ENCODE data around the gene CD2.

CD2 gene, protein sequence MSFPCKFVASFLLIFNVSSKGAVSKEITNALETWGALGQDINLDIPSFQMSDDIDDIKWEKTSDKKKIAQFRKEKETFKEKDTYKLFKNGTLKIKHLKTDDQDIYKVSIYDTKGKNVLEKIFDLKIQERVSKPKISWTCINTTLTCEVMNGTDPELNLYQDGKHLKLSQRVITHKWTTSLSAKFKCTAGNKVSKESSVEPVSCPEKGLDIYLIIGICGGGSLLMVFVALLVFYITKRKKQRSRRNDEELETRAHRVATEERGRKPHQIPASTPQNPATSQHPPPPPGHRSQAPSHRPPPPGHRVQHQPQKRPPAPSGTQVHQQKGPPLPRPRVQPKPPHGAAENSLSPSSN

DNA sequence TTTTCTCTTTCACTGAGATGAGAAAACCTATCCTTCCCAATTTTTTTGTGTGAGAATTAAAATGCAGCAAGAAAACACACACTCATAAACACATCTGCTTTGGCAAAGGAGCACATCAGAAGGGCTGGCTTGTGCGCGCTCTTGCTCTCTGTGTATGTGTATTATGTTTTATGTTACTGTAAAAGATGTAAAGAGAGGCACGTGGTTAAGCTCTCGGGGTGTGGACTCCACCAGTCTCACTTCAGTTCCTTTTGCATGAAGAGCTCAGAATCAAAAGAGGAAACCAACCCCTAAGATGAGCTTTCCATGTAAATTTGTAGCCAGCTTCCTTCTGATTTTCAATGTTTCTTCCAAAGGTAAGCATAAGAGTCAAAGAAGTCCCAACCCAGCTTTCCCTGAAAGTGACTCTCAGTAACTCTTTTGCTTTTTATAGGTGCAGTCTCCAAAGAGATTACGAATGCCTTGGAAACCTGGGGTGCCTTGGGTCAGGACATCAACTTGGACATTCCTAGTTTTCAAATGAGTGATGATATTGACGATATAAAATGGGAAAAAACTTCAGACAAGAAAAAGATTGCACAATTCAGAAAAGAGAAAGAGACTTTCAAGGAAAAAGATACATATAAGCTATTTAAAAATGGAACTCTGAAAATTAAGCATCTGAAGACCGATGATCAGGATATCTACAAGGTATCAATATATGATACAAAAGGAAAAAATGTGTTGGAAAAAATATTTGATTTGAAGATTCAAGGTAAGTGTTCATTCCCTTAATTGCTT lies at the start of gene CD2:
TSS of gene CD2 (plus strand) at position 233 of the 780 bp plus-strand sequence. CDS start at position 296, 63 bp downstream.
- no peak for DNase-seq

DNA sequence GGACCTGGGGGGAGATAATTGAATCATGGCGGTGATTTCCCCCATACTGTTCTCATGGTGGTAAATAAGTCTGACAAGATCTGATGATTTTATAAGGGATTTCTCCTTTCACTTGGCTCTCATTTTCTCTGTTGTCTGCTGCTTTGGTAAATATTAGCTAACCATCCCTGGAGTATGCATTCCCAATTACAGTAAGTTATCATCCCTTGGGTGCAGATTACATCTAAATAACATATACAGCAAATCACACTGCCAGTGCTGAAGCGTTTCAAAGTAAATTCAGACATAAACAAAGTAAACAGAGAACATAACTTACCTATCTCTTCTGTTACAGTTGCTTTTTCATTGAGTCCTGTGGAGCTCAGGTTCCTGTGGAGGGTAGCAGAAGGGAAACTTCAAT lies 48.1 kb upstream of the CD2 start:
- no peak for DNase-seq

DNA sequence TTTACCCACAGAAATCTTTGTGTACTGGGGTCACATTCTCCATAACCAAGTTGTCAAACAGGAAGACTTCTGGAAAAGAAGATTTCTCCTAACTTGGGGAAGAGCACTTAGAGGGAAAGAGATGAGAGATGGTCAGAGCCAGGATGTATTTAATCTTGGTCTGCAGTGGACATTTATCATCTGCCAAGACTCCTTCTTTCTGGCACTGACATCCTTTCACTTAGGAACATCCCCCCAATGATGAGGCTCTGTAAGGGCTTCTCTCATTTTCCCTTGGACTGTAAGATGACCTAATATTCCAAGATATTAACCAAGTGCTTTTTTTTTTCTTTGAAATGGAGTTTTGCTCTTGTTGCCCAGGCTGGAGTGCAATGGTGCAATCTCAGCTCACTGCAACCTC lies 47.4 kb upstream of the CD2 start:
- DNase-seq = no peak

DNA sequence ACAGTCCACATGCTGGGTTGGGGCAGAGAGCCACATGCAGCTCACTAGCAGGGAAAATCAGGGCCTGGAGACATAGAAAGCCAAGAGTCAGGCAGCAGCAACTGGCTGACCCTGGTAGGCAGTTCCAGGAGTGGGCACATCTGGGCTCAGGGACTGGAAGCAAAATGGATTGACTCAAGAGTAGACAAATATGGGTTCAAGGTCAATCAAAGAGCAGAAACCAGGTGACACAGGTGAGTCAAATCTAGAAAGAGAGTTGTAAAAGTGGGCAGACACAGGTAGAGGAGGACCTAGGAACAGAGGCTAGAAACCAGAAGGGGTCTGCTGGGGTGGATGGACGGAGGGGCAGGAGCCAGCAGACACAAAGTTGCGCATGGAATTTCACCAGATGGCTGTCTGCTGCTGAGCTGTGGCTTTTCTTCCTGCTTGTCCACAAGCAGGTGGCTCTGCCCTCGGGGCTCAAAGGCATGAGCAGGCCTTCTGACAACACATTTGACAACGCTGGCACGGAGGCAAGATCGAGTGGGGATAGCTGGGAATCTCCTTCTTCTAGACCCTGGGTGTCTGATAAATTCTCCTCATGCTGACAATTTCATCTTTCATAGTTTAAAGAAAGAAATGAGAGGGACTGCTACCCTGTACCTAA lies 45.9 kb upstream of the CD2 start:
- DNase-seq = no peak

DNA sequence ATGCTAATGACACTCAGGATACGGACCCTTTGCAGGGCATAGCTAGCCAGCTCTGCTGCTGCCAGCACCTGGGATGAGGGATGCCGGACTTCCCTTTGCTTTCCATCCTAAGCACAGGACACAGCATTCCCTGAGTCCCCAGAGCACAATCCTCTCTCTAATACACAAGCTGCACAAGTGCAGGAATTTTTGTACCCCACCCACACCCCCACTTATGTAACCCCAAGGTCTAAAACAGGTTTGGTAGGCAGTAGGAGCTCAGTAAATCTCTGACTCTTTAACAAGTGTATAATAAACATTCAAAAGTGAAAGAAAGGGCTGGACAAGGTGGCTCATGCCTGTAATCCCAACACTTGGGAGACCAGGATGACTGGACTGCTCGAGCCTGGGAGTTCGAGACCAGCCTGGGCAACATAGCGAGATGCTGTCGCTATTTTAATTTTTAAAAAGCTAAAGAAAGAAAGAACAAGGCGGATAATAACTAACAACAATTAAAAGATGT lies 44.5 kb upstream of the CD2 start:
- no peak for DNase-seq

DNA sequence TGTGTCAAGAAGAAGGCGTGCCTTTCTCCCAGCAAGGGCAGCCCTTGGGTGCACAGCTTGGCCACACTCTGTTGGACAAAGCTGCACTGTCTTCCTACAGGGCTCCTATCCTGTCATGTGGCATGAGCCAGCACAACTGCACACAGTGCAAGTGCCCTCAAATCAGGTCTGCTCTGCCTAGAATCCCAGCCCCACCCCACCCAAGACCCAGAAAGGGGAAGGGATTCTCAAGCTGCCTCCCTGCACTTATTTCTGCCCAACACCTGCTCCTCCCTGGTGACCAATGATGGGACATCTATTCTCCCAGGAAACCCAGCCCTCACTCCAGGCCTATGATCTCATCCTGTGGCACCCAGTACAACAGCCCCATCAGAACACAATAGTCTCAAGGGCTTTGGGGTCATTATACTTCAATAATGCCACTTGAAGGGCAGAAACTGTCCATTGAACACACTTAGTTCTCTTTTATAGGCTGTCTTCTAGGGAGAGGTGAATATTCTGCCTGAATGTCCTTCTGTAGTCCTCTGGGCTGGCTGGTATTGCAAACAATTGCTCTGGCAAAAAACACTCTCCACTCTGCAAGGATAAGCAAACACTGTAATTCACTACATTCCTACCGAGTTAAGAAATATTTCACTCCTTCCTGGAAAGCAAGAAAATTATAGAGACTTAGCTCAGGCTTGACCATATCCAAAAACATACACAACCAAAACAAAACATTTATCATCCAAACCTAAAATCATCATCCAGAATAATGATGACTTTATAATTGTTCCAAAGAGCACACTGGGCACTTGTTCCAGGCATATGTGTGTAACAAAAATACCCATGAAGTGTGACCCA lies 43.6 kb upstream of the CD2 start:
- DNase-seq = no peak

DNA sequence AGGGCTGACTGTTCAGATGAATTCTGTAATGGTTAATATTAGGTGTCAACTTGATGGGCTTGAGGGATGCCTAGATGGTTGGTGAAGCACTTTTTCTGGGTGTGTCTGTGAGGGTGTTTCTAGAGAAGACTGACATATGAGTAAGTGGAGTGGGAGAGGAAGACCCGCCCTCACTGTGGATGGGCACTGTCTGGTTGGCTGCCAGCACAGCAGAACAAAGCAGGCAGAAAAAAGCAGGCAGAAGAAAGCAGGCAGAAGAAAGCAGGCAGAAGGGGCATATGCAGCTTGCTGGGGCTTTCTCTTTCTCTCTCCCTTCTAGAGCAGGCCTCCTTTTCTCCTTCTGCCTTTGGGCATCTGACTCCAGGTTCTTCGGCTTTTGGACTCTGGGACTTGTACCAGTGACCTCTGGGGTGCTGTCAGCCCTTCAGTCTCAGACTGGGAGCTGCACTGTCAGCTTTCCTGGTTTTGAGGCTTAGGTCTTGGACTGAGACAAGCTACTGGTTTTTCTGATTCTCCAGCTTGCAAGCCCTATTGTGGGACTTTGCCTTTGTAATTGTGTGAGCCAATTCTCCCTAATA lies 42.9 kb upstream of the CD2 start:
- DNase-seq = peak; percentile 58

DNA sequence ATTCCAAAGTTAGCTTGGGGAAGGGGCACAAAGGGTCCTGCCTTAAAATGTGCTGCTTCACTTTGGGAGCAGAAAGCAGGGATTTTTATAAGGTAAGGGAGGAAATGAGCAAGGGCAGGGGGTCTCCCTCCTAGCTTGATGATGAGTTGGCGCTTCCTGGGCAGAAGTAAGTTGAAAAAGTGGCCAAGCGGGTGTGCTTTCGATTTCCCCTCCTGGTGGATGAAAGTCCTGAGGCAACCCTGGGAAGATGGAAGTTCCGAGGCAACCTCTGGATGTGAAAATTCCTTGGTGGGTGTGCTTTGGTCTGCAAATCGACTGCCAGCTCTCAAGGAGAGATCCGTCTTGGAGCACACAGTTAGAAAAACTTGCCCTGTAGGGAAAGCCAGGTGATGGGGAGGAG lies 41.7 kb upstream of the CD2 start:
- no peak for DNase-seq

DNA sequence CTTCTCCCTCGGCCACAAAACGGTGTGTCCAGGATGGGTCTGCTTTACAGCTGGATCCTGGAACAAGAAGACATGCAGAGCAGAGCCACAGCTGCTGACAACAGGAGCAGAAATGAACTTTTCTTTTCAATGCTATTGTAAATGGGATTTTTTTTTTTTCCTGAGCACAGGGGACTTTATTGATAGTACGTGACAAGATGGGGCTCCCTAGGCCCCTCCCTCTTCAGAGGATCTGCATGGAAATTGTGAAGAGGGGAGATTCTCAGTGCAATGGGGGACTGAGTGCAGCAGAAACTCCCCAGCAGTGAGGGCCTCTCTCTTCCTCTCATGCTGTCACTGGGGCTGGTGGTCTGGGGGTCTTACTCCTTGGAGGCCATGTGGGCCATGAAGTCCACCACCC lies 40.8 kb upstream of the CD2 start:
- DNase-seq = no peak

DNA sequence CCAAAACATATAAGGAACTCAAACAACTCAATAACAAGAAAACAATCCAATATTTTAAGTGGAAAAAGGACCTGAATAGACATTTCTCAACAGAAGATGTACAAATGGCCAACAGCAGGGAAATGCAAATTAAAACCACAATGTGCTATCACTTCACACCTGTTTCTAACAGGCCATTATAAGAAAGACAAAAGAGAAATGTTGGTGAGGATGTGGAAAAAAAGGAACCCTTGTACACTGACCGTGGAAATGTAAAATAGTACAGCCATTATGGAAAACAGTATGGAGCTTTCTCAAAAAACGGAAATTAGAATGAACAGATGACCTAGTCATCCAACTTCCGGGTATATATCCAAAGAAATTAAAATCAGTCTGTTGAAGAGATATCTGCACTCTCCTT lies 37.8 kb upstream of the CD2 start:
- DNase-seq = no peak

DNA sequence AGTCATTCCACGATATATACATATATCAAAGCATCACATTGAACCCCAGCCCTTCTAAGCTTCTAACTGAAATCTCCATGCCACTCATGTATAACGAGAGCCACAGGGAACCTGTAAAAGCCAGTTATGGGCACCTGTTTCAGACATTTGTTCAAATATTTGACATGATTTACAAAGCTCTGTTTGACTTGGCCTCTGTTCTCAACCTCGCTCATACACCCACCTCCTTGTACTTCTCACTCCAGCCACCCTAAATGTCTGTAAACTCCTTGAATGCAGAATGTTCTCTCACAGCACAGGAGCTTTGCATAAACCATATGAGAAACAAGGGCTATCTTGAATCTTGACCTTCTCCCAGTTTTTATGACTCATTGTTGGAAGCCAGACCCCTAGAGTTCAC lies 36.9 kb upstream of the CD2 start:
- no peak for DNase-seq

DNA sequence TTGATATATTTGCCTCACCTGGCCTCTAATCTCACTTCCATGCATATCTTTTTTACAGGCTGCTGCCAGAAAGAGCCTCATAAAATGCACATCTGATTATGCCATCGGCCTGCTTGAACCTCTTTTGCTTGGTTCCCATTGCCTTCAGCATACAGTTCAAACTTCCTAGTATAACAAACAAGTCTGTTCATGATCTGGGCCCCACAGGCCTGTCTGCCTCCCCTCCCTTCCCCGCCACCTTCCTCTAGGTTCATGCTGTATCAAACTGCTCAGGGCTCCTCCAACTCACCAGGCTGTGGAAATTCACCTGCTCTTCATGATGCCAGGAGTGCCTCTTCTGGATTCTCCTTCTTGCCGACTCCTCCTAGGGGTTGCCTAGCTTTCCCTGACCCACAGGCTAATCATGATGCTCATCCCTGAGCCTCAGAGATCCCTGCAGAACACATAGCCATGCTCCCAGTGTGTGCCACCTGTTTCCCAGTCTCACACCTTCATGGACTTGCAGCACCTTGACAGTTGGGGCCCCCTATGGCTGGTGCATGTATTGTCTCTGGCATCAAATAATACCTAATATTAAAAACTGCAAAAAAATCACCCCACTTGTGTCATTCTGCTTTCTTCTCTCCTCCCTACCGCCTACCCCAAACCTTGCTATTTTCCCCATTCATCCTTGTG lies 33.7 kb upstream of the CD2 start:
- DNase-seq = no peak

DNA sequence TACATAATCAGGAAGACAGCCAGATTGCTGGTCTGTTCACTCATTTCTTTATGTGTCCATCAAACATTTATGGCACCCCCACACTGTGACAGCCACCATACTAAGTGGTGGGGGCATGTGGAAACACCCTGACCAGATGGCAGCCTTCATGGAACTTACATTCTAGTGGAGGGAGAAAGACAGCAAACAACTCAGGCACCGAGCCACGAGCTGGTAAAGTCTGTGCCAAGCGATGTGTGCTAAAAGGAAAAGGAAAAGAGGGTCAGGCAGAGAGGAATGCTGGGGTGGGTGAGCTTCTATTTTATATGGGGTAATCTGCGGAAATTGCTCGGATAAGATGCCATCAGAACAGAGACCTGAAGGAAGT lies 33.2 kb upstream of the CD2 start:
- DNase-seq = no peak

DNA sequence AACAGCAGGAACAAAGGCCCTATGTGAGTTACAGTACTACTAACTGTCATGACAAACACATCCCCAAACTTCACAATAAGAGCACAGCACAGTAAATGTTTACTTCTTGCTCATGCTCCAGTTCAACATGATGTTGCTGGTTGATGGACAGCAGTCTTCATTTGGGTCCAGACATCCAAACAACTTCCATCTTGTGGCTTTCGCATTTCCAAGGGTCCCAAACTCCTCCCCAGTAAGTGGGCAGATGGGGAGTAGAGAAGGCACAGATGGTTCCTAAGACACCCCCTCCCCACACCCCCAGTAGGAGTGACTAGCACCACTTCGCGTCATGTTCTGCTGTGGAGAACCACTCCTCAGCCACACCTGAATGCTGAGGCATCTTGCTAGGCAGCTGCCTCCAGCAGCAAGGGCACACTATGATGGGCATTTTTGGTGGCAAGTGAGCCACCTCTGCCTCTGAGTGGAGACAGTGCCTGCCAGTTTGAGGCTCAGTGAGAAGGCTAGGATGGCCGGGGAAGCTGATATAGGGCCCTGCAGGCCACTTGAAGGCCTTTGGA lies 32.7 kb upstream of the CD2 start:
- DNase-seq = no peak

DNA sequence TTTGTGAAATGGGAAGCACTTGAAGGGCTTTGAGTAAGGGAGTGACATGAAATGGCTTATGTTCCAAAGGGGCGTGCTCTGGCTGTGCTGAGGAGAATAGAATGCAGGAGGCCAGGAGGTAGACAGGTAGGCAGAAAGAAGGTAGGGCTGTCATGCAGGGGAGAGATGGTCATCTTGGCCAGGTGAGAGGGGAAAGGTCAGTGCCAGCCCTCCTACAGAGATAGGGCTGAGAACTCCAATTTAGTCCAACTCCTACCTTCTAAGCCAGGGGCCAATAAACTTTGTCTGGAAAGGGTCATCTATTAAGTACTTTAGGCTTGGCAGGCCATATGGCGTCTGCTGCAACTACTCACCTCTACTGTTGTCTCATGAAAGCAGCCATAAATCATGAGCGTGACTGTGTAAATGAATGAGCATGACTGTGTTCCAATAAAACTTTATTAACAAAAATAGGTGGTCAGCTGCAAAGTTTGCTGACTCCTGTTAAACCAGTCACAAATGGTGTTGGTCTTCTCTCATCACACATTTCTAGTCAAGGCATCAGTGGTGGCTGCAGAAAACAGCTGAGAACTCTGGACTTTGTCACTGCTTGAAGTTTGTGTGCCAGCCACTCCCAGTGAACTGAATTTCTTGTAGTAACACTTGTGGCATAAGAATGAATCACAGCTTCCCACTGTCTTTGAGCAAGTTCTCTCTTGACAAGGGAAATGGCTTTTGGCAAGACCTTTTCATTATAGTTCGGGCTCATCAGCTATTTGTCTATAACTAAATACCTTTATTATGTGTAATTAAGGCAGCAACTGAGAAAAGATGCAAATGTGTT lies 32.0 kb upstream of the CD2 start:
- DNase-seq = no peak

DNA sequence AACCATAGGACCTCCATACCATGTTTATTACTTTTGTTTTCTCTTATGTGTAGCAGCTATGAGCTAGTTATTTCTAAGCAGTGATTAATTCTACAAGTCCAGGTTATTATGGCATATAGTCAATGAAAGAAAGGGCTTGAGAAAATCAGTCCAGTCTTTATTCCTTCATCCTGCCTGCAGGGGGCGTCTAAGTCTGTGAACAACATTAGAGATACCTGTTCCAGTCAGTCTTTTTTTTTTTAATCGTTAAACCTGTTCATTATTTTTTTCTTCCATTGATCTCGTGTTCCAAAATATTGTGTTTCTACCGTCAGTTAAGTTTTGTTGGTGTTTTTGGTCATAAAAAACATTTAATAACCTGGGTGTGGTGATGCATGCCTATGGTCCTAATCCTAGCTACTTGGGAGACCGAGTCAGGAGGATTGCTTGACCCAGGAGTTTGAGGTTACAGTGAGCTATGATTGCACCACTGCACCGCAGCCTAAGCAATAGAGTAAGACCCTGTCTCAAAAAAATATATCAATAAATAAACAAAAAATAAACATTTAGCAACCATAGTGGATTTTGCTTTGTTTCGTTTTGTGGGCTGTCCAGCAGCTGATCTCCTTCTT lies 29.4 kb upstream of the CD2 start:
- DNase-seq = peak; percentile 54

DNA sequence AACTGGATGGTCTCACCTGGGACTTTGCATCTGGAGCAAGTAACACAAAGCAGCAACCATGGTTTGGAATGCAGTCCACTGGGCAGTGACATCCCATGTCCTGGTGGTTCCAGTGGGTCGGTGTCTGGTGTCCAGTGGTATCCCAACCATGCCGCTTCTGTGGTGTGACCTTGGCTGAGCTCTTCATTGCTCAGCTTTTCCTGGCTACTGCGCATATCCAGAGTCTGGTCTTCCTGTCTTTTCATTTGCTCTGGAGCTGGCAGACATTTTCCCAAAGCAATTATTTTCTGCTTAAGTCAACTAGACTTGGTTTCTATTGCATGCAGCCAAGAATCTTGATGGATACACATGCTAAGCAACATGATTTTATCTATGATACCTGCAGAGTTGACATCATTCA lies 28.4 kb upstream of the CD2 start:
- no peak for DNase-seq

DNA sequence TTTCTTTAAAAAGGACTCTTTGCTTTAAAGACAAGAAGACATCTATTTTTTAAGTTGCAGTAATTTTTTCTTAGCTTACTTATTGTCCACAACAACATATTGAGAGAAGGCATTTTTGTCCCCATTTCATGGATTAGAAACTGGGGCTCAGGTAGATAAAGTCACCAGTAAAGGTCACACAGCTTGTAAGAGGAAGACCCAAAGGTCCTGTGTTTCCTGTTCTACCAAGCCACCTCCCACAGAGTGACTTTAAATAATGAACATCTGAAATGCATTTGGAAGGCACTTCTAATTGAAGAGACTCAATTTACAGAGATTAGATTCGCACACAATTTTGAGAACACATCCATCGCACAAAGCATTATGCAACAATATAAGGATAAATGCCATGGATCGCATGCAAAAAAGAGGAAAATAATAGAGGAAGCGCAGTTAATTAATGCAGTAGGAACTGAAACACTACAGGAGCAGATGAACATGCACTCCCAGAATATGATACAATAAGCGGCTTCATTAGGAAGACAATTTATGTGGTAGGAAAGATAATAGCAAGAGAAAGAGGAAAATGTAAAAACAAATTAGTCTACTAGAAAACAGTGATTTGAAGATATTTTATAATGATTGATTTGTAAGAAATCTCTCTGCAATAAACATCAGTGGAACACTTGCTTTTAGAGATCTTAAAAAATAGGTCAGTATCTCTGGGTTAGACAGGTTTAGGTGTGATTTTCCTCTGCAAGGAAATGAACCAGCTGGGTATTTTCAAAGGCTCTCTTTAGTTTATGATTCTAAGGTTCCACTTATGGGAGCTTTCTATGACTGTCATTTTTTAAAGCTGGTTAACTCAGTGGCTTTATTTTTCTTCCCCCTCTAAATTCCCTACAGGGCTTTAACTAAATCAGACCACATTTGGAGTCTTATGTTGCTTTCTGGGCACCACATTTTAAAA lies 27.1 kb upstream of the CD2 start:
- DNase-seq = no peak

DNA sequence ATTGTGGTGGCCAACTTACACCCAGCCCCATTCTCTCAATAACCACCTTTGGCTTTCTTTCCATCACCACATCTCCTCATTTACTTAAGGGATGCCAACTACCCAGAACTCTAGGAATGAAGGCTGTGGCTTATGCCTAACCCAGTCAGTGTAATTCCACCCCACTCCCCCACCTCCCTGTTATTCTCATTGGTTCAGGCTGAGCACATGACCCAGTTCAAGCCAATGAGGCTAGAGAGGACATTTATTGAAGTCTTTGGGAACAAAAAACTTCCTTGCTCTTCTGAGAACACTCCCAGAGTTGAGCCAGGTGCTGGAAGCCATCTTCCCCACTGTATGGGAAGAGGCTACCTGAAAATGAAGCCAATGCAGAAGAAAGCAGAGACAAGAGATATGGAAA lies 22.8 kb upstream of the CD2 start:
- no peak for DNase-seq

All from femur (tissue), 1 donor.